ENCODE data around the gene ATP2B2. TPM values are rescaled to one million over a fixed set of nuclear protein-coding genes. Genes with fewer than 3 reads are reported as not detected.

Gene ATP2B2
- total RNA-seq, 1 experiment from 2014 or later = not detected

DNA sequence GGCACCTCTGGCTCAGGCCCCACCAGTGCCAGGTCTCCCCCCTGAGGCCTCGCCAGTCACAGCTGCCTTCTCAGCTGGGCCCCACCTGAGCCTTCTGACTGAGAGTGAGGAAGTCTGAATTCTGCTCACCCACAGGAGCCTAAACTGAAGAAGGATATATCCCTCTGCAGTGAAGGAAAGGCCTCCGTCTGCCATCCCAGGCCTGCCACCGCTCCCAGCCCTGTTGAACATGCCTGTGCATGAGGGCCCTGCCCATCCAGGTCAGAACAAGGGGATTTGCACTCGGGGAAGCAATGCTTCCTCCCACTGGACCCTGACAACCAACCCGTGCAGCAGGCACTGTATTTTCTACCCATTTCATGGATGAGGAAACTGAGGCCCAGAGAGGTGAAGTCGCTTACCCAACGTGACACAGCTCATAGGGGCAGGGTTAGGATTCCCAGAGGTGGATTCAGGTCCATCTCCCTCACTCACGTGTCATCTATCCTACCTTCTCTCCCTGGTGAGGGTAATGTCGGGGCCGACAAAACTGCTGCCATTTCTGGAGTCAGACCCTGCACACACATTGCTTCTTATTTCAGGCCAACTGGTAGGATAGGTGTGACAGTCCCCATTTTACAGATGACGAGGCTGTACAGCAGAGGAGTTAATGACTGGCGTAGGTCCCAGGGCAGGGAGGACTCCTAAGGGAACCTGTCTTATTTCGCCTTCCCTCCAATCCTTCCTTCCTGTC, 22.6 kb downstream of the ATP2B2 start (continued):
- TF ChIP-seq, protein P1, sequence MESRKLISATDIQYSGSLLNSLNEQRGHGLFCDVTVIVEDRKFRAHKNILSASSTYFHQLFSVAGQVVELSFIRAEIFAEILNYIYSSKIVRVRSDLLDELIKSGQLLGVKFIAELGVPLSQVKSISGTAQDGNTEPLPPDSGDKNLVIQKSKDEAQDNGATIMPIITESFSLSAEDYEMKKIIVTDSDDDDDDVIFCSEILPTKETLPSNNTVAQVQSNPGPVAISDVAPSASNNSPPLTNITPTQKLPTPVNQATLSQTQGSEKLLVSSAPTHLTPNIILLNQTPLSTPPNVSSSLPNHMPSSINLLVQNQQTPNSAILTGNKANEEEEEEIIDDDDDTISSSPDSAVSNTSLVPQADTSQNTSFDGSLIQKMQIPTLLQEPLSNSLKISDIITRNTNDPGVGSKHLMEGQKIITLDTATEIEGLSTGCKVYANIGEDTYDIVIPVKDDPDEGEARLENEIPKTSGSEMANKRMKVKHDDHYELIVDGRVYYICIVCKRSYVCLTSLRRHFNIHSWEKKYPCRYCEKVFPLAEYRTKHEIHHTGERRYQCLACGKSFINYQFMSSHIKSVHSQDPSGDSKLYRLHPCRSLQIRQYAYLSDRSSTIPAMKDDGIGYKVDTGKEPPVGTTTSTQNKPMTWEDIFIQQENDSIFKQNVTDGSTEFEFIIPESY (IDR thresholded peaks at IDR 0.05; ENCODE audit: extremely low read depth, insufficient replicate concordance, low read length) = no peak
- no peak for TF ChIP-seq SRF (IDR thresholded peaks at IDR 0.05; ENCODE audit: low read depth)
- no peak for TF ChIP-seq SP1 (IDR thresholded peaks at IDR 0.05; ENCODE audit: low read depth)
- TF ChIP-seq, protein P2, sequence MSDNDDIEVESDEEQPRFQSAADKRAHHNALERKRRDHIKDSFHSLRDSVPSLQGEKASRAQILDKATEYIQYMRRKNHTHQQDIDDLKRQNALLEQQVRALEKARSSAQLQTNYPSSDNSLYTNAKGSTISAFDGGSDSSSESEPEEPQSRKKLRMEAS (IDR thresholded peaks at IDR 0.05) = no peak
- no peak for TF ChIP-seq ZNF274 (IDR thresholded peaks at IDR 0.05; ENCODE audit: low read depth, low read length)

DNA sequence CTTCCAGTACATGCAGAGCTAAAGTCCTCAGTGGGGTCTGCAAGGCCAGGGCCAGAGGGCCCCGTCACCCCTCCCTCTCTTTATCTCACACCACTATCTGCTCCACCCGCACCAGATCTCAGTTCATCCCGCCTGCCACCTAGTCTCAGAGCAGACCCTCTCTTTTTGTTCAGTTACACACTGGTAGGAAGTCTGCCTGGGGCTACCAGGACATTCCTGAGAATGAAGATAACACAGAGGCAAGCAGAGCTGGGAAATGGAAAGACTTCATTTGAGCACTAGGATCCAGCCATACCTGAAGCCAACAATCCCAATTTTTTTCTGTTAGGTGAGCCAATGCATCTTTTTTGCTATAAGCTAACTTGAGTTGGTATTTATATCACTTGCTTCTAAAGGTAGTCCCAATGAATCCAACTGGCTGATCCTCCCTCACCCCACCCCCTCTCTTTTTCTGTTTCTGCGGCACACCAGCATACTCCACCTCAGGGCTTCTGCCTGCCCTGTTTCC, 24.5 kb downstream of the ATP2B2 start:
- no peaks in the 10 kb centered on the region for H3K79me2 ChIP-seq (ENCODE audit: insufficient read depth, low read length)
- ChIA-PET CTCF (no interaction called here), RAD21 (ENCODE audit: low non-redundant PET in 1 of 2, low total read pairs in 2 of 2, uncharacterized antibody in 2 of 2, unreplicated experiment in 2 of 2) (no interaction called here), POLR2A (no interaction called here)
- H2AFZ ChIP-seq (ENCODE audit: low read depth, low read length, poor library complexity, severe bottlenecking) = no peak overlapping the region
- no peak overlapping the region for H3K4me3 ChIP-seq (replicated peaks in 1 of 2; ENCODE audit: low read depth in 1 of 2, low read length in 2 of 2)
- H3K9ac ChIP-seq (ENCODE audit: low read length) = no peak overlapping the region
- DNase-seq (ENCODE audit: low read depth, low spot score) = no peak
- H3K4me2 ChIP-seq (ENCODE audit: low read length) = no peak overlapping the region
- no peaks in the 10 kb centered on the region for H3K36me3 ChIP-seq (ENCODE audit: control insufficient read depth in 1 of 2, insufficient read depth in 2 of 2, low read length in 2 of 2)
- H3K9me3 ChIP-seq (ENCODE audit: control insufficient read depth in 1 of 2, insufficient read depth in 1 of 2, low read depth in 1 of 2, low read length in 2 of 2) = no peaks in the 10 kb centered on the region
- H3K27ac ChIP-seq (ENCODE audit: low read depth, low read length) = no peak overlapping the region
- H3K4me1 ChIP-seq (ENCODE audit: control insufficient read depth in 1 of 2, insufficient read depth in 2 of 2, low read length in 2 of 2) = no peaks in the 10 kb centered on the region
- no TSS peak for BruUV-seq (replicated peaks)
- no peak for ATAC-seq
- no peaks in the 10 kb centered on the region for H3K9me2 ChIP-seq (ENCODE audit: insufficient read depth)
- intact Hi-C loops (cut with micrococcal nuclease) = no loop called here
- H4K20me1 ChIP-seq (ENCODE audit: insufficient read depth) = no peaks in the 10 kb centered on the region
- no peaks in the 10 kb centered on the region for H3K27me3 ChIP-seq (ENCODE audit: insufficient read depth, low read length)
- TF ChIP-seq, protein P1 (IDR thresholded peaks at IDR 0.05; ENCODE audit: extremely low read depth, insufficient replicate concordance, low read length) = no peak
- TF ChIP-seq POLR2A (IDR thresholded peaks at IDR 0.05; ENCODE audit: borderline replicate concordance, extremely low read depth, insufficient read depth, insufficient read length) (no peak), SP1 (IDR thresholded peaks at IDR 0.05; ENCODE audit: low read depth) (no peak), EZH2phosphoT487 (IDR thresholded peaks at IDR 0.05; ENCODE audit: borderline replicate concordance) (no peak), FOSL1 (IDR thresholded peaks at IDR 0.05; ENCODE audit: low read depth) (no peak)

Data from HCT116 (cell line).